Heart left ventricle (tissue), 16 donors: ENCODE results near the gene CNTRL. TPM values are rescaled to one million over a fixed set of nuclear protein-coding genes. Genes with fewer than 3 reads are reported as not detected.

Experiments
- ATAC-seq, 4 donors: fragments of 200-7000 bp; cut with Tn5 transposase; one replicate each; pipeline ENCODE4 v1.9.1; 2020 to 2022; ENCODE audit warnings: moderate library complexity in 4 of 4, mild to moderate bottlenecking in 3 of 4, moderate number of reproducible peaks in 1 of 4
- DNase-seq, 5 donors: peaks; one replicate each; pipeline ENCODE4 v3.0.0-alpha.2; 2020
- H3K27ac ChIP-seq, 12 donors: fragments of 200-600 bp; sonication (generic) in 4 of 12; one replicate each; pipeline versions ENCODE4 v1.5.0 to v1.8.0; 2016 to 2022; ENCODE audit warnings: mild to moderate bottlenecking in 2 of 12
- H3K27me3 ChIP-seq, 9 donors: fragments of 200-600 bp; sonication (generic) in 2 of 9; one replicate each; pipeline versions ENCODE4 v1.5.1 to v1.8.0; 2016 to 2022; ENCODE audit warnings: mild to moderate bottlenecking in 3 of 9
- H3K36me3 ChIP-seq, 9 donors: fragments of 200-600 bp; sonication (generic) in 2 of 9; one replicate each; pipeline versions ENCODE4 v1.5.0 to v1.8.0; 2018 to 2022; ENCODE audit warnings: mild to moderate bottlenecking in 2 of 9
- H3K4me1 ChIP-seq, 12 donors: fragments of 200-600 bp; sonication (generic) in 4 of 12; one replicate each; pipeline versions ENCODE4 v1.5.0 to v1.8.0; 2016 to 2022; ENCODE audit warnings: mild to moderate bottlenecking in 3 of 12
- H3K4me3 ChIP-seq, 12 donors: fragments of 200-600 bp; sonication (generic) in 4 of 12; one replicate each; pipeline versions ENCODE4 v1.5.0 to v1.8.0; 2017 to 2022; ENCODE audit warnings: mild to moderate bottlenecking in 9 of 12, moderate library complexity in 4 of 12
- H3K9me3 ChIP-seq, 12 donors: fragments of 200-600 bp; sonication (generic) in 4 of 12; one replicate each; pipeline versions ENCODE4 v1.5.0 to v1.8.0; 2016 to 2022; ENCODE audit warnings: mild to moderate bottlenecking in 1 of 12
- POLR2A ChIP-seq, 2 donors: fragments of 450-650 bp; IDR thresholded peaks; one replicate each; pipeline ENCODE4 v1.6.1; 2017; ENCODE audit warnings: antibody characterized with exemption in 2 of 2, mild to moderate bottlenecking in 2 of 2, moderate library complexity in 2 of 2
- WGBS, 4 donors: extraction: QIAGEN DNeasy Blood & Tissue Kit in 2 of 4; methylation state at CpG; one replicate each; pipeline versions ENCODE4 v1.1.5 to v1.1.7; 2013 to 2018; 5-methylcytosine and 5-hydroxymethylcytosine counted together
- intact Hi-C, 10 donors: fragments of 100-400 bp; cut with DNase I; formaldehyde crosslinking; loops; one replicate each; pipeline versions ENCODE4 v1.11.1 to v1.14.2; 2022
- polyA plus RNA-seq, 2 donors: library from polyadenylated mRNA; stranded (reverse); fragments of 200-250 nt; gene quantifications; one replicate each; pipeline ENCODE4 v1.2.3, GENCODE V29; 2013
- total RNA-seq, 9 donors: library from RNA; depleted of rRNA in 2 of 9; stranded (reverse); fragments of >200 nt in 2 of 9; fragmentation: NEBNext Ultra II Directional in 3 of 9; extraction: Animal tissue kit (Norgen Biotek cat#: 25700) in 3 of 9; gene quantifications; one replicate each; pipeline versions ENCODE4 v1.1.0 to v1.2.4, GENCODE V29; 2016 to 2023
- TF ChIP-seq, protein P1 (sequence below), 12 donors: fragments of 200-600 bp; sonication (generic) in 4 of 12; IDR thresholded peaks; one replicate each; pipeline versions ENCODE4 v1.5.0 to v1.8.0; 2018 to 2022; ENCODE audit warnings: antibody characterized with exemption in 12 of 12, mild to moderate bottlenecking in 5 of 12
- donor health status: ischemic (EF 13 %, LVEDD 7.1; RV severe dilation, severe dysfunction).
- donor health status: healthy with polysubstance abuse.
- donor health status: DM: no; HTN: yes; CAD: no.
- donor health status: DM: no; HTN: no; CAD: no.
- donor health status: ischemic (EF 25% LVEDD 6.9; RV normal size, moderate dysfunction).
- donor health status: ischemic (EF 25% LVEDD 5.7; RV mildly dilated, moderate dysfunction).
- donor health status: healthy.
- donor health status: DM: yes; HTN: yes; CAD: no.
- donor health status: ischemic (EF 35%, LVEDD 5.7; RV mildly dilated, moderate dysfunction).
- donor health status: nonischemic (EF 11% LVEDD 7.7; RV severe dilation, severe dysfunction).
- donor health status: DM: yes; HTN: yes; CAD: no.
- donor health status: PGD.
- donor health status: ischemic (EF 29% LVEDD 5.4; RV normal size, mild dysfunction).
- donor health status: nonischemic (EF 23%, LVEDD 6.1; RV moderate dilation, normal function).

CNTRL gene
- total and polyA plus RNA-seq, 11 donors: 2.5 to 11.4 (median 3.7) TPM

DNA sequence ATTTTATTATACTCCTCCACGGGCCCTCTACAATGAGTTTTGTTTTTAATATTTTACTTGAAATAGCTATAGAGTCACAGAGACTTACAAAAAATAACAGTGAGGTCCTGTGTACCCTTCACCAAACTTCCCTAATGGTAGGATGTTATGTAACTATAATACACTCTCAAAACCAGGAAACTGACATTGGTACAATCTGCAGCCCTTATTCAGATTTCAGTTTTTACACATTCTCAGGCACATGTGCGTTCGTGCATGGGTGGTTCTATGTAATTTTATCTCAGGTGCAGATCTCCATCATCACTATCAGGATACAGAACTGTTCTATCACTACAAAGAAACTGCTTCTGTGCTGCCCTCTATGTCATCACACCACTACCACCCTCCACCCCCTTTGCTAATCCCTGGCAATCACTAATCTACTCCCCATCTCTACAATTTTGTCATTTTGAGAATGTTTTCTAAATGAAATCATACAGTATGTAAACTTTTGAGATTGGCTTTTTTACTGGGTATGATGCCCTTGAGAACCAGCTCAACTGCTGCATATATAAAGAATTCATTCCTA is 110.5 kb downstream of the CNTRL start:
- H3K27ac ChIP-seq: no peak overlapping the region
- ATAC-seq (peak in 1 of 4 donors; percentile 46), DNase-seq (no peak)
- peaks cover 0 to 87% (median 64%) of the 10 kb centered on the region in 12 donors for H3K4me1 ChIP-seq
- no peak for TF ChIP-seq POLR2A (IDR thresholded peaks at IDR 0.05)
- TF ChIP-seq, protein P1, sequence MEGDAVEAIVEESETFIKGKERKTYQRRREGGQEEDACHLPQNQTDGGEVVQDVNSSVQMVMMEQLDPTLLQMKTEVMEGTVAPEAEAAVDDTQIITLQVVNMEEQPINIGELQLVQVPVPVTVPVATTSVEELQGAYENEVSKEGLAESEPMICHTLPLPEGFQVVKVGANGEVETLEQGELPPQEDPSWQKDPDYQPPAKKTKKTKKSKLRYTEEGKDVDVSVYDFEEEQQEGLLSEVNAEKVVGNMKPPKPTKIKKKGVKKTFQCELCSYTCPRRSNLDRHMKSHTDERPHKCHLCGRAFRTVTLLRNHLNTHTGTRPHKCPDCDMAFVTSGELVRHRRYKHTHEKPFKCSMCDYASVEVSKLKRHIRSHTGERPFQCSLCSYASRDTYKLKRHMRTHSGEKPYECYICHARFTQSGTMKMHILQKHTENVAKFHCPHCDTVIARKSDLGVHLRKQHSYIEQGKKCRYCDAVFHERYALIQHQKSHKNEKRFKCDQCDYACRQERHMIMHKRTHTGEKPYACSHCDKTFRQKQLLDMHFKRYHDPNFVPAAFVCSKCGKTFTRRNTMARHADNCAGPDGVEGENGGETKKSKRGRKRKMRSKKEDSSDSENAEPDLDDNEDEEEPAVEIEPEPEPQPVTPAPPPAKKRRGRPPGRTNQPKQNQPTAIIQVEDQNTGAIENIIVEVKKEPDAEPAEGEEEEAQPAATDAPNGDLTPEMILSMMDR (IDR thresholded peaks at IDR 0.05): no peak
- H3K27me3 ChIP-seq: no peaks in the 10 kb centered on the region
- intact Hi-C loops: no loop called here
- H3K4me3 ChIP-seq: no peak overlapping the region
- 70 to 74% (median 73%) methylated on average over 3 of the region's 3 CpGs for WGBS, 4 donors
- no peaks in the 10 kb centered on the region for H3K9me3 ChIP-seq
- peaks cover 0 to 76% (median 48%) of the 10 kb centered on the region in 9 donors for H3K36me3 ChIP-seq

DNA sequence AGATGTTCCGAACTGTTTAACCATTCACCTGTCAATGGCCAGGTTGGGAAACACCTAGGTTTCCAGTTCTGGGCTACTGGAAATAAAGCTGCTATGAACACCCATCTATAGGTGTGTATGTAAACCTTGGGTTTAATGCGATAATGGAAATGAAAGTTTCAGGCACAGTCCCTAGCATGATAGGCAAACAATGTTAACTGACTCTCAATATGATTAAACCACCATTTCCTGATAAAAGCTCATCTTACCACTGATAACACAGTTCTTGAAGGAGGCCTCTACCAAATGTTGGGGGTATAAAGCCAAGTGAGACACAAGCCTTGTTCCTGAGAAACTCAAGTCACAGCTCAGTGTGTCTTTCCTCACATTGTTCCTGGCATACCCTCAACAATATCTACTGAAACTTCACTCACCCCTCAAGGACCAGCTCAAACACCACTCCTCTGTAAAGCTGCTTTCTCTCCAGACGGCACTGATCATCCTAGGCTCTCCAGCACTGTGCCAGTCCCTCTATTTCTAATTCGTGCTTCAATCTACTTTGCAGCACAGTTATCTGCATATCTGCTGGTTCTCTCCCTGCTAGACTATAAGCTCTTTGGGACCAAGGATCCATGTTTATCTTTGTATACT is 111.1 kb downstream of the CNTRL start:
- no peaks in the 10 kb centered on the region for H3K9me3 ChIP-seq
- TF ChIP-seq POLR2A (IDR thresholded peaks at IDR 0.05): no peak
- TF ChIP-seq, protein P1 (IDR thresholded peaks at IDR 0.05): no peak
- DNase-seq (no peak), ATAC-seq (peak in 1 of 4 donors; percentile 31)
- peaks cover 0 to 69% (median 42%) of the 10 kb centered on the region in 9 donors for H3K36me3 ChIP-seq
- H3K27ac ChIP-seq: no peak overlapping the region
- H3K27me3 ChIP-seq: no peaks in the 10 kb centered on the region
- 75 to 83% (median 79%) methylated on average over 4 of the region's 4 CpGs for WGBS, 4 donors
- intact Hi-C loops: no loop called here
- H3K4me3 ChIP-seq: no peak overlapping the region
- H3K4me1 ChIP-seq: peaks cover 0 to 90% (median 67%) of the 10 kb centered on the region in 12 donors

DNA sequence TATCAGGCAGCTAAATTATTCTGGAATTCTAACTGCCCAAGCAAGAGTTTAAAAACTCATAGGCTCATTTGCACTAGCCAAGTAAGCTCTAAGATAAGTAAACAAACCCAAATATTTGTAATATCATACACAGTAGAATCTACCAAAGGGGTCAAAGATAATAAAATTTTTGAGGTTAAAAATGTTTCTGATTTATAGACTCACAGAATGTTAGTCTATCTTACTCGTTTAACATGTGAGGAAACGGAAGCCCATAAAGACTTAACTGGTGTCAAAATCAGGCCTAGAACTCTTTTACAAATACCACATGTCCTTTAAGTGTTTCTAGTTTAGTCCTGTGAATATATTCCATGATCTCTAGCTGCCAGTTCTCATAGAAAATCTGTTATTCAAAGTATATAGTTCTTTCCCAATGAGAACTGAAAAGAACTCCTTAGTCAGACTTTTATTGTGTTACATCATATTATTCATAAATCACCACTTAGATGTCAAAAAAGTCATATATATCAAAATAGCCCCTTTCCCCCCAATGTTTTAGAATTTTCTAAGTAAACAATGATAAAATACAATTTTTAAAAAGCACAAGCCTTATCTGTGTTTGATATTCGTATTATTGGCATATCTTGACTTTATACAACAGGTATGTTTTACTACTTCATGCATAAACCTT is 113.0 kb downstream of the CNTRL start:
- Histone ChIP-seq H3K27ac (no peak overlapping the region), H3K36me3 (peaks cover 0 to 54% (median 23%) of the 10 kb centered on the region in 9 donors), H3K4me1 (peaks cover 1 to 93% (median 74%) of the 10 kb centered on the region in 12 donors), H3K4me3 (no peak overlapping the region), H3K27me3 (no peaks in the 10 kb centered on the region), H3K9me3 (no peaks in the 10 kb centered on the region)
- WGBS, 4 donors: 53 to 63% (median 58%) methylated on average over 3 of the region's 3 CpGs
- no peak for DNase-seq
- TF ChIP-seq, protein P1 (IDR thresholded peaks at IDR 0.05): no peak
- no peak for TF ChIP-seq POLR2A (IDR thresholded peaks at IDR 0.05)
- intact Hi-C loops: no loop called here
- ATAC-seq: no peak

DNA sequence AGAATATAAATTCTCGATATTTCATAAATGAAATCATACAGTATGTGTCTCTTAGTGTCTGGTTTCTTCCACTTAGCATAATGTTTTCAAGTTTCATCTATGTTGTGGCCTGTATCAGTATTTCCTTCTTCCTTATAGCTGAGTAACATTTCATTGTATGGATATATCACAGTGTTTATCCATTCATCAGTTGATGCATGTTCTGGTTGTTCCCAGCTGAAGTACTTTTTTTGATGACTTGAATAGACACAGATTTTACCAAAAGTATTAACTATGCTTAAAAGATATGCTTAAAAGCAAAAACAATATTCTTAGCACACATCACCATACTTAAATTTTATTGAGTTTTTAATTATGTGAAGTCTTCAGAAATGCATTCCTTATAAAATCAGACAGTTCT is 114.3 kb downstream of the CNTRL start:
- Histone ChIP-seq H3K4me3 (no peak overlapping the region), H3K9me3 (no peaks in the 10 kb centered on the region), H3K27ac (no peak overlapping the region), H3K36me3 (peaks cover 0 to 42% (median 16%) of the 10 kb centered on the region in 9 donors), H3K4me1 (peaks cover 3 to 94% (median 70%) of the 10 kb centered on the region in 12 donors), H3K27me3 (no peaks in the 10 kb centered on the region)
- TF ChIP-seq POLR2A (IDR thresholded peaks at IDR 0.05): no peak
- TF ChIP-seq, protein P1 (IDR thresholded peaks at IDR 0.05): no peak
- DNase-seq (no peak), ATAC-seq (no peak)
- intact Hi-C loops: no loop called here
- 87 to 95% (median 93%) methylated on average over 1 of the region's 1 CpG for WGBS, 4 donors
